Right lobe of liver (tissue), 6 donors: ENCODE results near the gene CAPN3. TPM values are rescaled to one million over a fixed set of nuclear protein-coding genes. Genes with fewer than 3 reads are reported as not detected.

Source experiments
- ATAC-seq, 4 donors: fragments of 200-7000 bp; cut with Tn5 transposase; one replicate each; pipeline ENCODE4 v1.9.1; 2020; ENCODE audit warnings: mild to moderate bottlenecking in 4 of 4, moderate library complexity in 4 of 4
- DNase-seq, 3 donors: peaks; one replicate each; pipeline ENCODE4 v3.0.0-alpha.2; 2020
- H3K27ac ChIP-seq, 3 donors: fragments of 200-600 bp; one replicate each; pipeline ENCODE4 v1.8.0; 2022
- H3K27me3 ChIP-seq, 2 donors: fragments of 200-600 bp; one replicate each; pipeline ENCODE4 v1.8.0; 2022
- H3K36me3 ChIP-seq, 4 donors: fragments of 200-600 bp; sonication (generic) in 1 of 4; one replicate each; pipeline versions ENCODE4 v1.5.1 to v1.8.0; 2017 to 2022; ENCODE audit warnings: control low read depth in 1 of 4
- H3K4me1 ChIP-seq, 4 donors: fragments of 200-600 bp; sonication (generic) in 1 of 4; one replicate each; pipeline versions ENCODE4 v1.5.1 to v1.8.0; 2017 to 2022; ENCODE audit warnings: control low read depth in 1 of 4
- H3K4me3 ChIP-seq, 3 donors: fragments of 200-600 bp; one replicate each; pipeline ENCODE4 v1.8.0; 2022
- H3K9me3 ChIP-seq, 4 donors: fragments of 200-600 bp; sonication (generic) in 1 of 4; one replicate each; pipeline versions ENCODE4 v1.5.1 to v1.8.0; 2017 to 2022; ENCODE audit warnings: control low read depth in 1 of 4
- CTCF ChIP-seq, 4 donors: fragments of 200-600 bp in 3 of 4; fragments of 450-650 bp in 1 of 4; IDR thresholded peaks; one replicate each; pipeline versions ENCODE4 v1.5.1 to v1.8.0; 2016 to 2022; ENCODE audit warnings: antibody characterized with exemption in 4 of 4, mild to moderate bottlenecking in 2 of 4
- POLR2A ChIP-seq: fragments of 450-650 bp; IDR thresholded peaks from one replicate; pipeline ENCODE4 v1.6.1; 2017; ENCODE audit warnings: antibody characterized with exemption, mild to moderate bottlenecking
- WGBS: methylation state at CpG from one replicate; pipeline ENCODE4 v1.1.6; 2018; ENCODE audit warnings: low coverage, low lambda C conversion rate; ENCODE audit not compliant: insufficient coverage; ENCODE audit errors: missing lambda C conversion rate; 5-methylcytosine and 5-hydroxymethylcytosine counted together
- intact Hi-C, 2 donors: fragments of 100-400 bp; cut with DNase I; formaldehyde crosslinking; loops; one replicate each; pipeline versions ENCODE4 v1.11.2 to v1.14.1; 2022
- total RNA-seq, 6 experiments: library from RNA; depleted of rRNA in 2 of 6; stranded (reverse); fragments of >200 nt in 2 of 6; fragmentation: NEBNext Ultra II Directional in 3 of 6; extraction: Animal tissue kit (Norgen Biotek cat#: 25700) in 3 of 6; gene quantifications; one replicate each; pipeline versions ENCODE4 v1.1.0 to v1.2.4, GENCODE V29; 2016 to 2023
- donor health status: DM: no; HTN: yes; CAD: no.
- donor health status: DM: no; HTN: no; CAD: no.
- donor health status: DM: no; HTN: no; CAD: no.
- donor health status: DM: no; HTN: yes; CAD: no.
- donor health status: DM: no; HTN: yes; CAD: no.

The CAPN3 gene
- total RNA-seq, 6 experiments from 2014 or later, result 3.2 to 25.9 (median 13.3) TPM

- H3K4me1 ChIP-seq, result peaks cover 0 to 15% (median 2%) of the 10 kb centered on the region in 4 donors
- DNase-seq (no peak), ATAC-seq (no peak)
- TF ChIP-seq CTCF (IDR thresholded peaks at IDR 0.05) (no peak), POLR2A (no peak)
- no peak overlapping the region for H3K4me3 ChIP-seq
- no peak overlapping the region for H3K27ac ChIP-seq
- H3K27me3 ChIP-seq, result no peaks in the 10 kb centered on the region
- intact Hi-C loops, result no loop called here
- WGBS, result 86% methylated on average over 1 of the region's 7 CpGs
- H3K36me3 ChIP-seq, result peaks cover 0 to 40% (median 16%) of the 10 kb centered on the region in 4 donors
- no peaks in the 10 kb centered on the region for H3K9me3 ChIP-seq
Observed at GRCh38 chr15:42411884-42412283, 52.6 kb downstream of the CAPN3 start.

- TF ChIP-seq POLR2A (no peak), CTCF (IDR thresholded peaks at IDR 0.05) (no peak)
- H3K9me3 ChIP-seq, result no peaks in the 10 kb centered on the region
- no peak overlapping the region for H3K4me3 ChIP-seq
- WGBS, result 69% methylated on average over 2 of the region's 2 CpGs
- DNase-seq (no peak), ATAC-seq (no peak)
- H3K27me3 ChIP-seq, result no peaks in the 10 kb centered on the region
- H3K27ac ChIP-seq, result no peak overlapping the region
- H3K4me1 ChIP-seq, result peaks cover 0 to 11% (median 2%) of the 10 kb centered on the region in 4 donors
- intact Hi-C loops, result no loop called here
- H3K36me3 ChIP-seq, result peaks cover 0 to 51% (median 19%) of the 10 kb centered on the region in 4 donors
Observed at GRCh38 chr15:42413920-42414319, 54.6 kb downstream of the CAPN3 start.

- TF ChIP-seq POLR2A (no peak), CTCF (IDR thresholded peaks at IDR 0.05) (no peak)
- Histone ChIP-seq H3K27ac (no peak overlapping the region), H3K4me3 (no peak overlapping the region), H3K27me3 (no peaks in the 10 kb centered on the region), H3K9me3 (no peaks in the 10 kb centered on the region), H3K36me3 (peaks cover 4 to 85% (median 30%) of the 10 kb centered on the region in 4 donors), H3K4me1 (no peaks in the 10 kb centered on the region)
- DNase-seq (no peak), ATAC-seq (no peak)
- intact Hi-C loops, result no loop called here
- 85% methylated on average over 5 of the region's 7 CpGs for WGBS
Observed at GRCh38 chr15:42419369-42419768, 60.1 kb downstream of the CAPN3 start.

GRCh38 chr15:42421376-42421775, 62.1 kb downstream of the CAPN3 start:
- DNase-seq, result no peak
- TF ChIP-seq CTCF (IDR thresholded peaks at IDR 0.05) (no peak), POLR2A (no peak)
- 100% methylated on average over 1 of the region's 2 CpGs for WGBS
- H3K4me1 ChIP-seq, result no peaks in the 10 kb centered on the region
- intact Hi-C loops, result no loop called here
- no peaks in the 10 kb centered on the region for H3K9me3 ChIP-seq
- no peak overlapping the region for H3K27ac ChIP-seq
- H3K27me3 ChIP-seq, result no peaks in the 10 kb centered on the region
- no peak overlapping the region for H3K4me3 ChIP-seq
- peaks cover 4 to 86% (median 23%) of the 10 kb centered on the region in 4 donors for H3K36me3 ChIP-seq
- no peak for ATAC-seq
